Suppressor macrophage treated with lipopolysaccharide for 4 hours (primary cell): ENCODE results near the gene XPC.
"Not testable (repeated sequence)": the region's sequence is repeated elsewhere in the genome, so short reads cannot be mapped to it uniquely, and the experiment has no call there.

Source experiments
- DNase-seq: peaks from one replicate; pipeline ENCODE4 v3.0.0-alpha.2; 2020

The XPC gene

DNA sequence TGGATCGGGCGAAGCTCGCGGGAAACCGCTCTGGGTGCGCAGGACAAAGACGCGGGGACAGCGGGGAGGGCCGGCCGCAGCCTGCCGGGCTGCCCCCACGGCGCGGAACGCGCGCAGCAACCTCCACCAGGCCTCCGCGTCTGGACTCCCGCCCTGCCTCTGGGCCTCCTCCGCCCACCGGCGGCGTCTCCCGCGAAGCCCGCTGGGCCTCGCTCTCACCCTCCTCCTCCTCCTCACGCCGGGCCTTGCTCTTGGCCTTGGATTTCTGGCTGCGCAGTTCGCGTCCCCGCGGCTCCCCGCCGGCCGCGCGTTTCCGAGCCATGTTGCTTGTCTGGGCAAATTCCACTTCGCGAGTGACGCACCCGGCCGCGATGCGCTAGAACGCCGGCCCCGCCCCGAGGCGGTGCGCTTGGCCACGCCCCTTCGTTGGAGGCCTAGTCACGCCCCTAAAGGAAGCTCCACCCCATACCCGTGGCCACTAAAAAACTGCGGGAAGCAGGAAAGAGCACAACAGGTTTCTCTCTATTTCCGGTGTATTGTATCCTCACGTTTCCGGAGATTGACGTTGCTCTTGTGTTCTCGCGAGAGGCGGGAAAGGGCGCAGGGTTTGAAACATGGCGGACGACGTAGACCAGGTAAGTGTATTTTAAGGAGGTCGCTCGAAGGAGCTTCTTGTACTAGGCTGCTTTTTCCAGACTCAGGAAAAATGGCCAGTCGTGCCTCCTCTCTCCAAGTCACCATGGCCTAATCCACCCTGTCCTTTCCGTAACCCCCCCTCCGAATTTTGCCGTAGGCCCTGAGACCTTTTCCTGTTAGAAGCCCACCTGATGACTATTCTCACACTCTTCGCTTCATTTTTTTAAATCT is at the start of gene XPC, which contains the start of gene LSM3:
XPC (minus strand) TSS at position 355 of the 867 bp plus-strand sequence; CDS start at position 322, 33 bp downstream.
LSM3 (plus strand) TSS at position 571 of the 867 bp plus-strand sequence; CDS start at position 615, 44 bp downstream.
- DNase-seq, result peak; percentile 99

DNA sequence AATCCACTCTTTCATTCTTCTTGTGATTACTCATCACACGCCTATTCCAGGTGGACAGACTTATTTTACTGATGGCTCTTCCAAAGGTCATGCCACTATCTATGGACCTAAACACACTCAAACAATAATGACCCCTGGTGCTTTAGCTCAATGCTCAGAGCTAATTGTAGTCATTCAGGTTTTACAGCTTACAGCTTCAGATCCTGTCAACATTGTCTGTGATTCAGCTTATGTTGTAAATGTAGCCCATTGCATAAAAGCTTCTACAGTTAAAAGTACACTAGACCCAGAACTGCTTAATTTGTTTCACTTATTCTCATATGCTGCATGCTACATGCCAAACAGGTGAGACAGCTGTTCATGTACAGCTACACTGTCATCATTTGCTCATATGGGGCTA is 49.5 kb upstream of the XPC start:
- no peak for DNase-seq

DNA sequence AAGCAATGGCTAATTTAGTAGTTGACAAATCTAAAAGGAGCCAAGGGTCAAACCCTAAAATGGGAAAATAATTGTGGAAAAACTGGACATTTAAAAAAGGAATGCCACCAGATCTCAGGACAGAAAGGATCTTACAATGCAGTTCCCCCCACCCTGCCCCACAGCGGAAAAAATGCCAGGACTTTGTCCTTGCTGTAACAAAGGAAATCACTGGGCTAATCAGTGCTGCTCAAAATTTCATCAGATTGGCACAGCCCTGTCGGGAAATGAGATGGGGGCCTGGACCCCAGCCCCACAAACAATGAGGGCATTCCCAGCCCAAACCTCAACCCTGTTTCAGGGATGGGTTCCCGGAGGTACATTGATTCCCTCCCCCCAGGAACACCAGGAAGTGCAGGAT is 48.0 kb upstream of the XPC start:
- not testable (repeated sequence) for DNase-seq

DNA sequence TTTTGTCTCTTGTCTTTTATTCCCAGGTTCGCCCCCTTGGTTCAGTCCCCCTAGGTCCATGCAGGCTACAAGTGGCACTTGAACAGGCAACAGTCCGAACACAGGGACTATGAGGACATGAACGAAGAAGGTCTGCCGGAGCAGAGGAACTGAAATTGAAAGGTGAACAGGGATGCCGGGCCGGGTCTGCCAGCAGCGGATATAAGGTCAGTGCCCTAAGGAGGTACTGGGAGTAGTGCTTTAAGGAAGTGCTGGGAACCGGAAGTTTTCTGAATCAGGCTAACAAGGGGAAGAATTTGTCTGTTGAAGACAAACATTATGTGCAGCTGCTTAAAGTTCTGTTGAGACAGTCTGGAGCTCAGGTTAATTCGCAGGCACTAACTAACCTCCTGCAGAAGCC is 47.0 kb upstream of the XPC start:
- peak; percentile 48 for DNase-seq

DNA sequence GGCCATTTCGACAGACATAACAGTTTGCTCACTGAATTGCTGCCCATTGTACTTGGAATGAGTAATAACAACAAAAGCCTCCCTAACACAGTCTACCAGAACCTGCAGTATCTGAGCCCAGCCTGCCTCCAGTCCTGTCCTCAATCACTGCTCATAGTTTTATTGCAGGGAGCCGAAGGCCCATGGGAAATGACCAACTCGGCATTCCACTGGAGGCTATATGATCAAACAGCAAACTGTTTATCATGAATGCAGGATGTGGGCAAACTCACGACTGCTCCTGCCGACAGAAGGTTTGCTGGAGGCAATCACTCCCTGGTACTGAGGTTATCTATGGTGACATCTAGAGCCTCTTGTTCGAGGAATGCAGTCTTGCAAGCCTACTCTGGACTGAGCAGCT is 46.5 kb upstream of the XPC start:
- DNase-seq, result no peak

DNA sequence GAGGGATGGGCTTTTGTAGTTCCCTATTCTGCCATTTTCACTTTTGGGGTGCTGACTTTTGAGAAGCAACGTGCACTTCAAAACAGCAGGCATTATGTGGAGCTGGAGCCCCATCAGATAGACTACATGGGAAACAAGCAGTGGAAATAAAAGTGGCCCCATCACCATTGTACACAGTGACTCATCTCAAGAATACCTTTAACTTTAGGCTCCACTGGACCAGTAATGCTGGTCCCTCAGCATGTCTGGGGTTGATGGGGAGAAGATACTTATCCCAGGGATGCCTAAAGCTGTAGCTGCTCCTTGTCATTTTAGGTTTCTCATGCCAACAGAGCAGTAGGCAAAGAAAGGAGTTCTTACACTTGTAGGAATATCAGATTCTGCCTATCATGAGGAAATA is 45.2 kb upstream of the XPC start:
- no peak for DNase-seq

DNA sequence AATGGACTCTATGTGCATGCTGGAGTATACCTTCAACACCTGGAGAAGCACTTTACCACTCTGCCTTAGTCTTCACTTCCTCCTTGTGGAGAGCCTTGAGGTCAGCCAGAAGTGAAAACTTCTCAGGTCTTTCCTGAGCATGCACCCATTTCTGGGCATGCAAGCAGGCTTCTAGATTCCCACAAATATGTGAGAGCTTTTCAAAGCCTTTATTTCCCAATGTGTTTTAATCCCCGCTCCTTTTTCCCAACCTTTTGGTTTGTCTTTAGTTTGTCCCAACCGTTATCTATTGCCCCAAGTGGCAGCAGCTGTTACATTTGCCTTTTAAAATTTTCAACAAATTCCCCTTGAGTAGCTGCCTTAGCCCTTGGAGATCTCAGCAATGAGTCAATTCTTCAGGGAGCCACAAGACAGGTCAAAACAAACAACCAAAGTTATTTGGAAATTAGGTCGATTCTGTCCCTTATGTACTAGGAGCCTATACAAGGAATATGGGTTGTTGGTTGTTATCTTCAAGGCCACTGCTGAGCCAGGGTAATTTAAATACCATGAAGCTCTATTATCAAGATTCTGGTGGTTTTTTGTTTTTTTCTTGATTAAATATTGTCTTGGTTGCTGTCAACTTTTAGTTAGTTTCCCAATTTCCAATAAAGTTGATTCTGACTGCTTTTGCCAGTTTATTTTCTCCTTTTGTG is 44.6 kb upstream of the XPC start:
- DNase-seq, result no peak

DNA sequence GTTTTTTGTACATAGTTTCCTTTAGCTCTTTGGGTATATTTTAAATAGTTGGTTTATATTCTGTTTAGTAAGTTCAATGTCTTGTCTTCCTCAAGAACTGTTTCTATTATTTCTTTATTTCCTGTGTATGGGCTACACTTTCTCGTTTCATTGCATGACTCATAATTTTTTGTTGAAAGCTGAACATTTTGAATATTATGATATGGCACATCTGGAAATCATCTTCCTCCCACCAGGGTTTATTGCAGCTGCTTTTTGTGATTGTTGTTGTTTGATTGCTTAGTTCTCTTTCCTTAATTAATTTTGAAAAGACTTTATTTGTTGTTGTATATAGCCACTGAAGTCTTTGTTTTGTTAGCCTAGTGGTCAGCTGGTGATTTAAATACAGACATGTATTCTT is 44.1 kb upstream of the XPC start:
- DNase-seq, result no peak

DNA sequence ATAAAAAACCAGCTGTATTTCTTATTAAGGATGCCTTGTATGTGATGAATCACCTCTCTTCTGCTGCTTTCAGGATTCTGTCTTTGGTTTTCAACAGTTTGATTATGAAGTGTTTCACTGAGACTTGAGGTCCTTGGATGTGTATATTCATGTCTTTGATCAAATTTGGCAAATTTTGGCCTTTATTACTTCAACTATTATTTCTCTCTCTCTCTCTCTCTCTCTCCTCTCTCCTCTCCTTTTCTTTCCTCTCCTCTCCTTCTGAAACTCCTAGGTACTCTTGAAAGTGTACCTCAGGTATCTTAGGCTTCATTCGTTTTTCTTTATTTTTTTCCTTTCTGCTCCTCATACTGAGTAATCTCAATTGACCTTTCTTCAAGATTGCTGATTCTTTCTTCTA is 43.5 kb upstream of the XPC start:
- no peak for DNase-seq

DNA sequence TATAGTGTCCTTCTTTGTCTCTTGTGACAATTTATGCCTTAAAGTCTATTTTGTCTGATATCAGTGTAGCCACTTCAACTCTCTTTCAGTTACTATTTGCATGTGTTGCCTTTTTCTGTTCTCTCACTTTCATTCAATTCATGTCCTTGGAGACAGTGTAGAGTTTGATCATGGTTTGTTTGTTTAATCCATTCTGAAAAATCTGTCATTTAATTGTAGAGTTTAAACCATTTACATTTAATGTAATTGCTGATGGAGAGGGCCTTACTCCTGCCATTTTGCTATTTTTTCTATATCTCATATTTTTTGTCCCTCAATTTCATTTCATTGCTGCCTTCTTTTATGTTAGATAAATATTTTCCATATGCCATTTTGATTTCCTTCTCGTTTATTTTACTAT is 42.5 kb upstream of the XPC start:
- DNase-seq, result no peak

DNA sequence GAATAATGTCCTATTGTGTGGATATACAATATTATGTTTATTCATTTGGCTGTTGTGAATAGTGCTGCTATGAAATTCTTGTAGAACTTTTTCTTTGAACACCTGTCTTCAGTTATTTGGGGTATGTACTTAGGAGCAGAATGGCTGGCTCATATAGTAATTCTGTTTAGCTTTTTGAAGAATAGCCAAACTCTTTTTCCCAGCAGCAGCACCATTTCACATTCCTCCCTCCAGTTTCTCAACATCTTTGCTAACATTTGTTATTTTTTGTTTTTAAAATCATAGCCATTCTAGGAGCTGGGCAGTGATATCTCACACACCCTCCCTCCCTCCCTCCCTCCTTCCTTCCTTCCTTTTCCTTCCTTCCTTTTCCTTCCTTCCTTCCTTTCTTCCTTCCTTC is 40.0 kb upstream of the XPC start:
- DNase-seq, result no peak

DNA sequence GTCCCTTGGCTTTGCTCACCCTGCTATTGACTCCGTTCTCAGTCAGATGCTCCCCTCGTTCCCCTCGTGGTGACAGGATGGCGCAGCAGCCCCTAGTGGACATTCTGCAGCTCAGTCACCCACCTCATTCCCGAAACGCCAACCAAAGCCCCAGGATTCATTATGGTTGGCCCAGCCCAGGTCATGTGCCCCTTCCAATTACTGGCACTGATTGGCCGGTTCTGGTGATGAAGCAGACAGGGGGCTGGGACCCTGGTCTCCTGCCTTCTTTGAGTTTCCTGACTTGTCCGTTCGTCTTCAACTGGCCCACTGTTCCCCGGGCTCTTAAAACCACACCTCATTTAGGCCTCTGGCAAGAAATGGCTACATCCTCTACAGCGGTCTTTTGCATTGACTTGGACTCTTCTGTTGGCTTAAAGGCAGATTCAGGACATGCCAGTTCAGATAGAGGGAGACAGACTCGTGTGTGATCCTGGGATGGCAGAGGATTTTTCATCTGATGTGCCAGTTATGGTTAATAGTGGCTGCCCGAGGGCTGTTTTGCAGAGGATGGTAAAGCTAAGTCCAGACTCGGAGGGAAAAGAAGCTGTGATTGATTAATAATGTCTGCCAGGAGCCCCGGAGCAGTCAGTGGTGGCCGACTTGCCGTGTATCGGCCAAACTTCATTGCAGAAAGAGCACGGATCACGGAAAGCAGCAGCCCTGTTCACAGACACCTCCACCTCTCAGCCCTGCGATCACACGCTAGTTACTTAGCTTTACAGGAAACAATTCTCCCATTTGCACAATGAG is 38.1 kb upstream of the XPC start:
- peak; percentile 34 for DNase-seq

DNA sequence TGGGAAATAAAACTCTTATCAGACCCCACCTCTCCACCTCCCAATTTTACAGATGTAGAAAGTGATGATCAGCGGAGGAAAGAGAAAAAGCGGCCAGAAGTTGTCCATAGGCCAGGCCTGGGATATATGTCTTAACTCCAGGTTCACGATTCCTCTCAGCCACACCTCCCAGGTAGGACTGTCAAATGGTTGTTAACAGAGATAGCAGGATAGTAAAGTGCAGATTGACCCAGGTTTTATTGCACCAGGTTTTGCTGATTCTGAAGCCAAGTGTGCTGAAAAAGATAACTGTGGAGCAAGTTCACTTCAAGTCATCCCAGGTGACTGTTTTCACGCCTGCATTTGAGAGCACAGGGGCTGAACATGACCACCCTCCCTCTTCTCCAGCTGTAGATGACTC is 36.4 kb upstream of the XPC start:
- DNase-seq, result no peak

DNA sequence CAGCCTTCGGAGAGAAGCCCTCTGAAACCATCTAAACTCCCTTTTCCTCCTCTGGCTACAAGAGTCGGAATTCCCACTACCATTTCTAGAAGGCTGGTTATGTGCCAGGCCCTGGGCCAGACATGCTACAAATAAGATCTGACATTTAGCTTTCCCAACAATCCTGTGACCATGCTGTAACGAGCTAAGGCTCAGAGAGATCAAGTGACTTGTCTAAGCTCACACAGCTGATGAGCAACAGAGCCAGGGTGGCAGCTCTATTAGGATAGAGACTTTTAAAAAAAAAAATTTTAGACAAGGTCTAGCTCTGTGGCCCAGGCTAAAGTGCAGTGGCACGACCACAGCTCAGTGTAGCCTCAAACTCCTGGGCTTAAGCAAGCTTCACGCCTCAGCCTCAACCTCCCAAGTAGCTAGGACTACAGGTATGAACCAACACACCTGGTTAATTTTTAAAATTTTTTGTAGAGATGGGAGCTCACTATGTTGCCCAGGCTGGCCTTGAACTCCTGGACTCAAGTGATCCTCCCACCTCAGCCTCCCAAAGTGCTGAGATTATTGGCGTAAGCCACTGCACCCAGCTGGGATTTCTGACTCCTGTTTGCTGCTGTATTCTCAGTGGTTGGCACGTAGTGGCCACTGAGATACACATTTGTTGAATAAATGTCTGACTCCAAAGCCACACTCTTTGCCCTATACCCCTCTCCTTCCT is 34.8 kb upstream of the XPC start:
- no peak for DNase-seq

DNA sequence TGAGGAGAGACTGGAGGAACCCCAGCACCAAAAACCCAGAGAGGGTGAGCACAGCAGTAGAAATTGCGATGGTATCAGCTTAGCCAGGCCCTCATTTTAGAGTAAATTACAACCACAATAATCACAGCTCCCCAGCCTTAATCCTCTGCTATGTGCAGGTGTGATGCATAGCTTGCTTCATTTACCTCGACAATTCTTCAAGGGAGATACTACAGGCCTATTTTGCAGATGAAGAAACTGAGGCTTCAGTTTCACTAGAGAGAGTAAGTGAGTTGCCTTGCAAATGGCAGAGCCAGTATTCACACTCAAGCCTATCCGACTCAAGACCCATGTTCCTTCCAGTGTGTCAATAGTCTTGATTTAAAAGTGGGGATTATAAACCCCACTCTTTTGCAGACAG is 33.6 kb upstream of the XPC start:
- no peak for DNase-seq

DNA sequence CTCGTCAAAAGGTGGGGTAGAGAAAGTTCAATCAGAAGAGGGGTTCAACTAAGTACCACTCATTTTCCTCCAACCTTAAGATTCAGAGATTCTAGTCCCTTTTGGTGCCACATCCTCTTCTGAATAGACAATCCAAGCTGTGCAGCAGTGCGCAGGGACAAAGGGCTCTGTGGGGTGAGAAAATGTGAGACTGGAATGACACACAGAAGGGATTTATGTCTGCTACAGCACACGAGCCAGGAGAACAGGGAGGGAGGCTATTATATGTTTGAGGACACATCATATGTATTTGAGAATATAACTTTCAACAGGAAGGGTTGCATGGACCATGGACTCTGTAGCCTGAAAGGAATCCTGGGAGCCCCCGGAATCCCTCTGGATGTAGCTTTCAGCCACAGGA is 33.2 kb upstream of the XPC start:
- no peak for DNase-seq

DNA sequence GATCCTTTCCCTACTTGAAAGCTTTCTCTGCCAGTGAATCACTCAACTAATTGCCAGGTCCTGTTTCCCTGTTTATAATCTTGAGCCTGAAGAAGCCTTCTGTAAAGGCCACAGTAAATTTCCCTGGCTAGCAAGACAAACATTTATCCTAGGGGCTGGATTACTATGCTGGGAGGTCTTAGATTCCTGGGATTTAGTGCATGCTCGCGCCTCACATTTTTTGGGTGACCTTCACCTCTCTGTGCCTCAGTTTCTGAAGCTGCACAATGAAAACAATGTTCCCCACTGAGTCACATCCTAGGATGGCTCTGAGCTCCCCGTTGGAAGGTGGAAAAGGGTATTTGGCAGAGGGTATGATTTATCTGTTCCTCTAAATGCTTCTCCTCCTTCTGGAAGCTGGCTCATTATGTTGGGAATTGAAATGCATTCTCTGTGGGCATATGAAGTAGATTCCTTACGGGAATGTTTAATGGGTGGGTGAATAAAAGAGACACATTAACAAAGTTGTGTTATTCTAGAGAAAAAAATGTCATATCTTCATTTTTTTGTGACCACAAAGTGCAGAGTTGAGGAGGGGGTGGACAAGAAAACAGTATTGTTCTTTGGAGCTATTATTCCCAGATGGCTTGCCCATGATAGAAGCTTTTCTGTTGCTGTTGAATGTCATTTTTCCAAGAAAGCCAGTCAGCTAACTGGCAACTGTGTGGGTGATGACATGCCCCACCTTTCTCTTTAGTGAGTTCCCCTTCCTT is 32.6 kb upstream of the XPC start:
- DNase-seq, result no peak

DNA sequence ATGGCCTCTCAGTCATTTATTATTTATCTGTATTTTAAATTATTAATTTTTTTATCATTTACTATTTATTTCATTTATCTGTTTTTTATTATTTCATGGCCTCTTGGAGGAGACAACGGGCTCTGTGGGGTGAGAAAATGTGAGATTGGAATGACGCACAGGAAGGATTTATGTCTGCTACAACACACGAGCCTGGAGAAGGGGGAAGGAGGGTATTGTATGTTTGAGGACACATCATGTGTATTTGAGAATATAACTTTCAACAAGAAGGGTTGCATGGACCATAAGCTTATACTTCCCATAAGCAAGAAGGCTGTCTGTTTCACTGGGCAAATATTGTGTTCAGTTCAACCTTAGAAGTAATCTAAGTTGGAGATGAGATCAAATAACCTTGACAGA is 31.9 kb upstream of the XPC start:
- DNase-seq, result no peak

DNA sequence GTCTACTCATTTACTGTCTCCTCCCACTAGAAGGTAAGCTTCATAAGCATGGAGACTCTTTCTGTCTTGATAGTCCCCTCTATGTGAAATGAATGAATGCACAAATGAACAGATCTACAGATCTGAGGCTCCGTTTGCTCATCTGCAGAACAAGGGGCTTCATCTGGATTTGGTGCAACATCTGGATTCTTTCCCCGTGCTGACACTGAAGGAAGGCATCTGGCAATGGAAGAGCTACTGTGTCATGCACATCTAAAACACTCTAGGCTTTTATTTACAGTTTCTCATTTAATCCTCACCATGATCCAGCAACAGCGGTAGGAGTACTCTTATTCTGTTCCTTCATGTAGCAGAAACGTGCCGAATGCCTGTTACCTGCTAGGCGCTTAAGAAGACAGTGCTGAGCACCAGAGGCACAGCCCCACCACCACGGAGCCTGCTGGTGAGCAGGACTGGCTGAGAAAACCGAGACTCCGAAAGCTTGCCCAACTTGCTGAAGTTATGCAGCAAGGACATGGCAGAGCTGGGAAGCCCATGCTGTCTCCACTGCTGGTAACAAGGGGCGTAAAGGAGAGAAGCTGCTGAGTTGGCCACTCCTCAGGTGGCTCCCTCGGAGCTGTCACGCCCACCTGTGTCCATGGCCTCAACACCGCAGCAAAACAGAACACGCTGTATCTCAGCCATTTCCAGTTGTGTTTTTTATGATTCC is 31.3 kb upstream of the XPC start:
- DNase-seq, result no peak

DNA sequence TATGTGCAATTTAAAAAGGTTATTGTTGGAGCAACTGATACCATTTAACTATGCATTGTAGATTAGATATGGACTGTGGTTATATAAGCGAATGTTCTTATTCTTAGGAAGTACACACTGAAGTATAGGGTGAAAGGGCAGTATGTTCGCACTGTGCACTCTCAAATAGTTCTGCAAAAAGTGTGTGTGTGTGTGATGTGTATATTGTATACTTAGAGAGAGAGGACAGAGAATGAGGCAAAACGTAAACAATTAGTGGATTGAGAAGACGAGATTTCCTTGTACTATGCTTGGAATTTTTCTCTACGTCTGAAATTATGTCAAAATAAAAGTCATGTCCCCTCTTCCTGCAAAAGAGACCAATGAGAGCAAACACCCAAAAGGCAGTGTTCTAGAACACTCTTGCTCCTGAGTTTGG is 30.6 kb upstream of the XPC start:
- DNase-seq, result no peak

DNA sequence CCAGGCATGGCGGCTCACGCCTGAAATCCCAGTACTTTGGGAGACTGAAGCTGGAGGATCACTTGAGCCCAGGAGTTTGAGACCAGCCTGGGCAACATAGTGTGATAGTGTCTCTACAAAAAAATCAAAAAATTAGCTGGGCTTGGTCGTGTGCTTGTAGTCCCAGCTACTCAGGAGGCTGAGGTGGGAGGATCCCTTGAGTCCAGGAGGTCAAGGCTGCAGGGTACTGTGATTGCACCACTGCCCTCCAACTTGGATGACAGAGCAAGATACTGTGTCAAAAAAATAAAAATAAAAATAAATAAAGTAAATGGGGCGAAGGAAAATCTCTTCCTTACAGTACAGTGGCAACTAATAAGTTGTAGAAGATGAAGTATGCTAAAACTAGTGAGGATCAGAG is 29.8 kb upstream of the XPC start:
- no peak for DNase-seq
